Epithelial cell of esophagus (primary cell): ENCODE results near the gene SMOC1.

Experiments used
- DNase-seq: peaks from one replicate; pipeline ENCODE4 v3.0.0; 2010; ENCODE audit warnings: low read depth
- H3K4me3 ChIP-seq: 2 replicates; pipeline ENCODE4 v1.5.1; 2011; ENCODE audit warnings: mild to moderate bottlenecking, low read length, control low read depth
- TF ChIP-seq, protein P1 (sequence below): IDR thresholded peaks from 2 replicates; pipeline ENCODE4 v1.5.1; 2011; ENCODE audit warnings: low read depth, mild to moderate bottlenecking, low read length, control low read depth, inconsistent platforms; ENCODE audit not compliant: insufficient read depth; ENCODE audit errors: missing control alignments

Gene SMOC1

DNA sequence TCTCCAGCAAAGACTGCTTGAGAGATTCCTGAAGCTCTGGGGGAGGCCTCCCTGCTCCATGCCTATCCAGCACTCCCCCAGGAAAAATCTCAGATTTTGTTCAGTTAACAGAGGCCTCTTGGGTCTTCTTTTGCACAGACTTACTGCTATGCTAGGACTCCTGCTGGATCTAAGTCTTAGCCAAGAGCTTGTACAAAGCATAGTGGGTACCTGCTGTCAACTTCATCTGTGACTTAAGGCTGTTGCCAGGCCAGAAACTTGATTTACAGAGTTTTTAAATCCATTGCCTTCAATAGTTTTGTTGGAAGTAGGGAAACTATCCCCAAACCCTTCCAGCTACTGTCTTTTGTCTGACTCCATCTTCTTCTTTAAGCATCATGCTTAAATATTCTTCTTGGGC lies 140.5 kb downstream of the SMOC1 start:
- H3K4me3 ChIP-seq, result no peak overlapping the region
- no peak for DNase-seq
- TF ChIP-seq, protein P1, sequence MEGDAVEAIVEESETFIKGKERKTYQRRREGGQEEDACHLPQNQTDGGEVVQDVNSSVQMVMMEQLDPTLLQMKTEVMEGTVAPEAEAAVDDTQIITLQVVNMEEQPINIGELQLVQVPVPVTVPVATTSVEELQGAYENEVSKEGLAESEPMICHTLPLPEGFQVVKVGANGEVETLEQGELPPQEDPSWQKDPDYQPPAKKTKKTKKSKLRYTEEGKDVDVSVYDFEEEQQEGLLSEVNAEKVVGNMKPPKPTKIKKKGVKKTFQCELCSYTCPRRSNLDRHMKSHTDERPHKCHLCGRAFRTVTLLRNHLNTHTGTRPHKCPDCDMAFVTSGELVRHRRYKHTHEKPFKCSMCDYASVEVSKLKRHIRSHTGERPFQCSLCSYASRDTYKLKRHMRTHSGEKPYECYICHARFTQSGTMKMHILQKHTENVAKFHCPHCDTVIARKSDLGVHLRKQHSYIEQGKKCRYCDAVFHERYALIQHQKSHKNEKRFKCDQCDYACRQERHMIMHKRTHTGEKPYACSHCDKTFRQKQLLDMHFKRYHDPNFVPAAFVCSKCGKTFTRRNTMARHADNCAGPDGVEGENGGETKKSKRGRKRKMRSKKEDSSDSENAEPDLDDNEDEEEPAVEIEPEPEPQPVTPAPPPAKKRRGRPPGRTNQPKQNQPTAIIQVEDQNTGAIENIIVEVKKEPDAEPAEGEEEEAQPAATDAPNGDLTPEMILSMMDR, result no peak

DNA sequence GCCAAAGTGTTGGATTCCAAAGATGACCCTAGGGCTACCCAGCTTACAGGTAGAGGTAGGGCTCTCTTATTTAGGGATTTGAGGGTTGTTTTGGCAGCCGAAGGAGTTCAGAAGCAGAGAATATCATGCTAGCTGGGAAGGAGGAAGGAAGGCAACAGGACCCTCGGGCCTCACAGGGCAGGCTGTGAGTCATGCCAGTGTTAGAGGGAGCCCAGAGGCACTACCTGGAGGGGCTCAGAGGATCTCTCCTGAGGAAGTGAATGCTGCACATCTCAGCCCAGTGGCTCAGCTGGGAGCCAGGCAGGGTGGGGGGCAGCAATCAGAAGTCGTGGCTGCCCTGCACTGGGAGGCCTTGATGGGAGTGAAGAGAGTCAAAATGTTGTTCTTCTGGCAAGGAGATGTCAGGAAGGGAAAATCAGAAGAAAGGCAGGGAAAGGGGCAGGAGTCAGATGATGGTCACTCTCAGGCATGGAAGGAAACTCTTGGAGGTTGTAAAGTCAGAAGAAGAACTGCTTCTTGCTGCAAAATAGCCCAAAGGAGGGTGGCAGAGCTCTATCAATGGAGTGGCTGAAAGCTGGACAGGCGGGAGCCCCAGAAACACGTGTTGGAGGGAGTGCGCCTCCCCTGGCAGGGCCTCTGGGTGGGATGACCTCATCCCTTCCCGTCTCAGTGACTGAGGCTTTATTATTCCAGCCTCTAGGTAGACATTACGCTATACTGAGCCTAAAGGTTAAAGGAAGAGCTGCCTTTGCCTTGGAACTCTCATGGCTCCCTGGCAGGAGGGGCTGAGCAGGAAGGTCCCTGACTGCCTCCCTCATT lies 141.3 kb downstream of the SMOC1 start:
- TF ChIP-seq, protein P1, result no peak
- DNase-seq, result no peak
- H3K4me3 ChIP-seq, result no peak overlapping the region

DNA sequence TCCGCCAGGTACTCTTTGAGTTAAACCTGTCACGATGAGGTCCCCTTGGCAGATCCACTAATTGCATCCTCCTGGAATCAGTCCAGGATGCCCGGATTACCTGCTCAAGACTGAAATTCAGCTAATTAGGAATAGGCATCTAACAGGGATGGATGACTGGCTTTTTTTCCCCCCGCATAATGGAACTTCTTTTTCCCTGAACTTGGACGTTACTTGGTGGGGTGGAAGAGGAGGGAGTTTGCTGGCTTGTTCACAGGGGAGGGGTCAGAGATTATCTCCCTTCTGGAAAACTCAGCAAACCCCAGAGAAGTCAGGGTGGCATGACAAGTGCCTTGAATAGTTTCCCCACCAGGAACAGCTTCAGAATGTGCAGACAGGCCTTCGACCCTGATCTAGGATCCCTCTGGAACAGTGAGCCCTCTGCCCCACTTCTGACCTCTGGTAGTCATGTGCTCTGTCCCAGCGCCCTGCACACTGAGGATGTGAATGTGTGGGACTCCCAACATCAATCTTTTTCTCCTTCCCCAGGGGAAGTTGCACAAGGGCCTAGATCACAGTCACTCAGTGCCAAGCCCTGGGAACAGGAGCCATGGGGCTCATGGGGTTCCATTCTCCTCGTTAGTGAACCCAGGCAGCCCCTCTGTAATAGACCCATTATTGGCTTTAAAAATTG lies 142.5 kb downstream of the SMOC1 start:
- no peak overlapping the region for H3K4me3 ChIP-seq
- TF ChIP-seq, protein P1, result no peak
- no peak for DNase-seq

DNA sequence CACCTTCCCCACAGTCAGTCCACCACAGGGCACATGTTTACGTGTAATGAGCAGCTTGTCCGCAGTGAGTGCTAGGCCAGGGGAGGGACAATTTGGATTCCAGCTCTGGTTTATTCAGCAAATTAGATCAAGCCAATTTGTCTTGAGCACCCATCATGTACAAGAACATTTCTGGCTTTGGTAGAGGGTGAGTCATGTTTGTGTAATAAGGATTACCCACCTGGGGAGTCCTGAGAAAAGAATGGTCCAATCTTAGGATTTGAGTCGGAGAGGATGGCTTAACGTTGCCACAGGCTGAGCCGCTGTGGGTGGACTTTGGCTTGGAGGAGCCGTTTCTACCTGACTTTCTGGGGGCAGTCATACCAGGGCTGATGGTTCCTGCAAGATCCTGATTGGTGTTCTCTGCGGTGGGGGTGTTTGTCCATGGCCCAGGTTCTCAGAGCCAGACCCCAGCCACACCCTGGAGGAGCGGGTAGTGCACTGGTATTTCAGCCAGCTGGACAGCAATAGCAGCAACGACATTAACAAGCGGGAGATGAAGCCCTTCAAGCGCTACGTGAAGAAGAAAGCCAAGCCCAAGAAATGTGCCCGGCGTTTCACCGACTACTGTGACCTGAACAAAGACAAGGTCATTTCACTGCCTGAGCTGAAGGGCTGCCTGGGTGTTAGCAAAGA lies 143.7 kb downstream of the SMOC1 start:
- H3K4me3 ChIP-seq, result no peak overlapping the region
- TF ChIP-seq, protein P1, result no peak
- no peak for DNase-seq

DNA sequence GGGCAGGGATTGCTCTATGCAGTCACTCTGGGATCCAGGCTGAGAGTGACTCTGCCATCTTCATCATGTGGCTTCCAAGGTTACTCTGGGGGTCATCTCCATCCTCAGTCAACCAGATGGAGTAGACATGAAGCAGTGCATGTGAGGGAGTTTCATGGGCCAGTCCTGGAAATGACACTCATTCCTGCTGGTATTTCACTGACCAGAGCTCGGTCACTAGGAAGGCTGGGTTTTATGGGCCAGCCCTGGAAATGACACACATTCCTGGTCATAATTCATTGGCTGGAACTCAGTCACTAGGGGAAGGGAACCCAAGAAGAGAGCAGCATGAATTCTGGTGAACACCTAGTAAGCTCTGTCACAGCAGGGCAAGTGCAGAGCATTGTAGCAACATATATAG lies 144.7 kb downstream of the SMOC1 start:
- TF ChIP-seq, protein P1, result no peak
- no peak for DNase-seq
- no peak overlapping the region for H3K4me3 ChIP-seq

DNA sequence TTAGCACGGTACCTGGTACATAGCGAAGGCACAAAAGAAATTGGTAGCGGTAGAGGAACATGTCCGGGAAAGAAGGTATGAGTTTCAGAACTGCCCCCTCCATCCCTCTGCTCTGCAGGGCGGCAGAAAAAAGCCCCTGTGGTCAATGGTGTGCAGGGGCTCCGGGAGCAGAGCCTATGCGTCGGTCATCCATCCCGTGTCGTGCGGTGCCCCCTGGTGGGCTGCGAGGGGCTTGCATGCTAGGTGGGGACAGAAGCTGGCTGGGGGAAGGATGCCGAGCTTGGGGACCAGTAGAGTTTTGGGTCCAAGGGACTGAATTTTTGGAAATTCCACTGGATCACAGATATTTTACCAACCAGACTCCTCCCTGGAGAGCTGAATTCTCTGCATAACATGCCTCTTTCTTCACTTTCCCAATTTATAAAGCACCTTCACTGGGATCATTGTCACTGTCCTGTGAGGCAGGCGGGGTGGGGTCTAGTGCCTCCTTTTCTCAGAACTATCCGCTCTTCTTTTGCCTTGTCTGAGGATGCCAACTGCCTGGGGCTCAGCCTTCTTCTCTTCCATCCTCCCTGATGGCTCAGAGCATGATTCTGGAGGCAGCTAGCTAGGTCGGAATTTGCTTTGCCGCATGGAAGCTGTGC lies 148.7 kb downstream of the SMOC1 start:
- DNase-seq, result peak; percentile 56
- H3K4me3 ChIP-seq, result no peak overlapping the region
- TF ChIP-seq, protein P1, result peak; percentile 89
